ENCODE data around the gene COL4A1.

The COL4A1 gene

GRCh38 chr13:110200276-110200870, 106.6 kb downstream of the COL4A1 start:
- no peak for TF ChIP-seq CTCF (IDR thresholded peaks at IDR 0.05; ENCODE audit: low read length)
- TF ChIP-seq EZH2phosphoT487 (IDR thresholded peaks at IDR 0.05; ENCODE audit: low read length), result no peak
- TF ChIP-seq EZH2 (optimal IDR thresholded peaks at IDR 0.05; ENCODE audit: low read depth, low read length), result no peak
- Histone ChIP-seq H2AFZ (ENCODE audit: low read length) (no peak overlapping the region), H3K27ac (ENCODE audit: low read length) (no peak overlapping the region), H4K20me1 (ENCODE audit: insufficient read depth, low read length) (no peaks in the 10 kb centered on the region), H3K9me3 (replicated peaks; ENCODE audit: insufficient read depth, low read length) (no peaks in the 10 kb centered on the region), H3F3A (ENCODE audit: insufficient read depth, low read length) (no peaks in the 10 kb centered on the region), H3K9me2 (replicated peaks; ENCODE audit: insufficient read depth, low read length) (no peaks in the 10 kb centered on the region), H3K4me1 (ENCODE audit: low read length) (no peaks in the 10 kb centered on the region), H3K9ac (ENCODE audit: low read length) (no peak overlapping the region), H3K4me3 (ENCODE audit: low read length) (no peak overlapping the region), H3K36me3 (replicated peaks; ENCODE audit: insufficient read depth, low read length) (no peaks in the 10 kb centered on the region), H3K27me3 (replicated peaks; ENCODE audit: insufficient read depth, low read length) (no peaks in the 10 kb centered on the region), H3K4me2 (ENCODE audit: low read depth, low read length) (no peak overlapping the region), H3K79me2 (ENCODE audit: low read length) (no peaks in the 10 kb centered on the region)
- no peak for DNase-seq

DNA sequence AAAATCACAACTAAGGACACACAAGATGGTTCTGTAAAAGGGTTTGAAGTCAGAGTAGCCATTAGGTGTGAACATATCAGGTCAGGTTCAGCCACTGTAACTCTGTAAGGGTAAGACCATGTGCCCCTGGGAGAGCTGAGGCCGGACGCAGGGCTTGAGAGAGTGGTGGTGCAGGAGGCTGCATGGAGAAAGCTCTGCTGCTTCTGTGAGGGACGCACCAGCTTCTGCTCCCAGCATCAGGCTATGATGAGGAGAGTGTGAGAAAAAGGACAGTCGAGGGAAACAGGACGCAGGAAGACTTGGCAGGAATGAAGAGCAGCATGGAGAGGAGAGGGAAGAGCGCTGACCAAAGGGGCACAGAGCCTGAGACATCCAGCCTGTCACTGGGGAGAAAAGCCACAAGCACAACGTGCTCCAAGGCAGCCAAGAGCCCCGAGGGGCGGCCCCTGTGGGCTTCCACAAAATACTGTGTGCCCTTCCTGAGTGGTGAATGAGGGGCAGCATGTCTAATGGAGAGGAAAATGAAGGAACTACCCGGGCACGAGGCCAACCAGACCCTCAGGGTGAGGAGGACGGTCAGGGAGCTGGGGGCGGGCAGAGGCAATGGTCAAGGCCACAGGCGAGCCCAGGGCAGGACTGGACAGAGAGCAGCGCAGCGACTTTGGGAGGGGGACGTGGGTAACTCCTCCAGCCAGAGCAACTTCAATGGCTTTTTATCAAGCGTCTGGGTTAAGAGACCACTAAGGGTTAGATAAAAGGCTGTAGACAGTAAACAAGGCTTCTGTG, 107.7 kb downstream of the COL4A1 start:
- H3K36me3 ChIP-seq (replicated peaks; ENCODE audit: insufficient read depth, low read length), result no peaks in the 10 kb centered on the region
- no peaks in the 10 kb centered on the region for H3K79me2 ChIP-seq (ENCODE audit: low read length)
- TF ChIP-seq EZH2phosphoT487 (IDR thresholded peaks at IDR 0.05; ENCODE audit: low read length), result no peak
- no peak for TF ChIP-seq EZH2 (optimal IDR thresholded peaks at IDR 0.05; ENCODE audit: low read depth, low read length)
- H3F3A ChIP-seq (ENCODE audit: insufficient read depth, low read length), result no peaks in the 10 kb centered on the region
- no peaks in the 10 kb centered on the region for H3K4me1 ChIP-seq (ENCODE audit: low read length)
- no peak overlapping the region for H3K9ac ChIP-seq (ENCODE audit: low read length)
- no peaks in the 10 kb centered on the region for H3K9me2 ChIP-seq (replicated peaks; ENCODE audit: insufficient read depth, low read length)
- H3K4me2 ChIP-seq (ENCODE audit: low read depth, low read length), result no peak overlapping the region
- H2AFZ ChIP-seq (ENCODE audit: low read length), result no peak overlapping the region
- no peaks in the 10 kb centered on the region for H4K20me1 ChIP-seq (ENCODE audit: insufficient read depth, low read length)
- H3K27me3 ChIP-seq (replicated peaks; ENCODE audit: insufficient read depth, low read length), result no peaks in the 10 kb centered on the region
- no peaks in the 10 kb centered on the region for H3K9me3 ChIP-seq (replicated peaks; ENCODE audit: insufficient read depth, low read length)
- H3K4me3 ChIP-seq (ENCODE audit: low read length), result no peak overlapping the region
- no peak for DNase-seq
- no peak overlapping the region for H3K27ac ChIP-seq (ENCODE audit: low read length)

- H3K27ac ChIP-seq (ENCODE audit: low read length), result no peak overlapping the region
- TF ChIP-seq EZH2phosphoT487 (IDR thresholded peaks at IDR 0.05; ENCODE audit: low read length), result no peak
- TF ChIP-seq CTCF (IDR thresholded peaks at IDR 0.05; ENCODE audit: low read length), result no peak
- no peak for TF ChIP-seq EZH2 (optimal IDR thresholded peaks at IDR 0.05; ENCODE audit: low read depth, low read length)
- no peaks in the 10 kb centered on the region for H3K79me2 ChIP-seq (ENCODE audit: low read length)
- no peaks in the 10 kb centered on the region for H3K27me3 ChIP-seq (replicated peaks; ENCODE audit: insufficient read depth, low read length)
- H3K36me3 ChIP-seq (replicated peaks; ENCODE audit: insufficient read depth, low read length), result no peaks in the 10 kb centered on the region
- no peaks in the 10 kb centered on the region for H3K9me3 ChIP-seq (replicated peaks; ENCODE audit: insufficient read depth, low read length)
- H2AFZ ChIP-seq (ENCODE audit: low read length), result no peak overlapping the region
- DNase-seq, result no peak
- no peaks in the 10 kb centered on the region for H4K20me1 ChIP-seq (ENCODE audit: insufficient read depth, low read length)
- H3K4me1 ChIP-seq (ENCODE audit: low read length), result no peaks in the 10 kb centered on the region
- H3F3A ChIP-seq (ENCODE audit: insufficient read depth, low read length), result no peaks in the 10 kb centered on the region
- H3K4me3 ChIP-seq (ENCODE audit: low read length), result no peak overlapping the region
- no peaks in the 10 kb centered on the region for H3K9me2 ChIP-seq (replicated peaks; ENCODE audit: insufficient read depth, low read length)
- H3K4me2 ChIP-seq (ENCODE audit: low read depth, low read length), result no peak overlapping the region
- no peak overlapping the region for H3K9ac ChIP-seq (ENCODE audit: low read length)
Measured at GRCh38 chr13:110197471-110197870, 109.5 kb downstream of the COL4A1 start.

DNA sequence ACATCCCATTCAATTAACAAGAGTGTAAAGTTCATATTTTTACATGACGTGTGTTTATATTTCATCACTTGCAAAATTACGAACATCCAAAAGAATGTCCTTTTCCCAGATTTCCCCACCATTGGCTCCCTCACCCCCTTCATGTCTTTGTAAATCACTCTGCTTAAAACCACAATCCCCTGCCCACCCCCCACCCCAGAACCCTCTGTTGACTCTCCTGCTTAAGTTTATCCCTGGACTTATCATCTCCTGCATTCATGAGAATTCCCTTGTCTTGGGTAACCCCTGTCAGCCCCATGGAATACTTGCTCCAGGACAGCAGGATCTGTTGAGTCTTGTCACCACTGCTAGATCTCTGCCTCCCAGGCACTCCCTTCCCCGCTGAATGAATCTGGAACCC, 109.9 kb downstream of the COL4A1 start:
- Histone ChIP-seq H2AFZ (ENCODE audit: low read length) (no peak overlapping the region), H3K36me3 (replicated peaks; ENCODE audit: insufficient read depth, low read length) (no peaks in the 10 kb centered on the region), H3K9me3 (replicated peaks; ENCODE audit: insufficient read depth, low read length) (no peaks in the 10 kb centered on the region), H4K20me1 (ENCODE audit: insufficient read depth, low read length) (no peaks in the 10 kb centered on the region), H3K27ac (ENCODE audit: low read length) (no peak overlapping the region), H3K9me2 (replicated peaks; ENCODE audit: insufficient read depth, low read length) (no peaks in the 10 kb centered on the region), H3K79me2 (ENCODE audit: low read length) (no peaks in the 10 kb centered on the region), H3K4me2 (ENCODE audit: low read depth, low read length) (no peak overlapping the region), H3K4me3 (ENCODE audit: low read length) (no peak overlapping the region), H3K4me1 (ENCODE audit: low read length) (no peaks in the 10 kb centered on the region), H3K9ac (ENCODE audit: low read length) (no peak overlapping the region), H3F3A (ENCODE audit: insufficient read depth, low read length) (no peaks in the 10 kb centered on the region), H3K27me3 (replicated peaks; ENCODE audit: insufficient read depth, low read length) (no peaks in the 10 kb centered on the region)
- DNase-seq, result no peak
- TF ChIP-seq EZH2phosphoT487 (IDR thresholded peaks at IDR 0.05; ENCODE audit: low read length), result no peak
- TF ChIP-seq CTCF (IDR thresholded peaks at IDR 0.05; ENCODE audit: low read length), result no peak
- no peak for TF ChIP-seq EZH2 (optimal IDR thresholded peaks at IDR 0.05; ENCODE audit: low read depth, low read length)

All from MM.1S (cell line).